B cell (primary cell): ENCODE measurements around the gene ALAD. TPM values are rescaled to one million over a fixed set of nuclear protein-coding genes. Genes with fewer than 3 reads are reported as not detected.

Experiments
- ATAC-seq: fragments of 200-7000 bp; cut with Tn5 transposase; one replicate; pipeline ENCODE4 v1.10.0; 2021; ENCODE audit warnings: low read depth, mild to moderate bottlenecking, moderate number of reproducible peaks, moderate library complexity
- CTCF ChIA-PET: fragments of 350-600 bp; sonication (Branson Sonifier 250); formaldehyde crosslinking; loops from one replicate; lab custom pipeline; 2021; ENCODE audit warnings: antibody characterized with exemption, inconsistent platforms; lab: Charles Lee
- POLR2A ChIA-PET: fragments of 350-600 bp; sonication (Branson Sonifier 250); formaldehyde crosslinking; loops from one replicate; lab custom pipeline; 2021; ENCODE audit warnings: antibody characterized with exemption; lab: Charles Lee
- DNase-seq: peaks from one replicate; pipeline ENCODE4 v3.0.0; 2013
- H2AFZ ChIP-seq: 2 replicates; pipeline ENCODE4 v1.6.1; 2012; ENCODE audit warnings: mild to moderate bottlenecking, low read depth, low read length; ENCODE audit not compliant: insufficient read depth, poor library complexity, severe bottlenecking
- H3K27ac ChIP-seq, 2 donors: 1 replicate in 1 of 2; 2 replicates in 1 of 2; pipeline ENCODE4 v1.5.1; 2012 to 2013; ENCODE audit warnings: low read length in 2 of 2, mild to moderate bottlenecking in 2 of 2, moderate library complexity in 1 of 2
- H3K27me3 ChIP-seq, 4 experiments: fragments of 200-600 bp in 1 of 4; sonication (generic) in 1 of 4; replicated peaks in 1 of 4; 1 replicate in 2 of 4; 2 replicates in 2 of 4; pipeline versions ENCODE4 v1.6.1 to v1.7.0; 2013 to 2016; ENCODE audit warnings: low read length in 3 of 4, mild to moderate bottlenecking in 2 of 4, mixed read lengths in 1 of 4, moderate library complexity in 1 of 4; ENCODE audit not compliant: insufficient read depth in 4 of 4, control insufficient read depth in 3 of 4; ENCODE audit errors: control extremely low read depth in 1 of 4
- H3K36me3 ChIP-seq, 2 experiments: replicated peaks in 1 of 2; 1 replicate in 1 of 2; 2 replicates in 1 of 2; pipeline versions ENCODE4 v1.6.1 to v1.7.1; 2013; ENCODE audit warnings: low read length in 1 of 2; ENCODE audit not compliant: insufficient read depth in 2 of 2, control insufficient read depth in 1 of 2; ENCODE audit errors: control extremely low read depth in 1 of 2, extremely low read depth in 1 of 2
- H3K4me1 ChIP-seq, 2 donors: fragments of 200-600 bp in 1 of 2; sonication (generic) in 1 of 2; 1 replicate in 1 of 2; 2 replicates in 1 of 2; pipeline versions ENCODE4 v1.5.1 to v1.6.1; 2013 to 2017; ENCODE audit warnings: low read length in 2 of 2; ENCODE audit not compliant: control insufficient read depth in 2 of 2, insufficient read depth in 2 of 2
- H3K4me2 ChIP-seq: replicated peaks from 2 replicates; pipeline ENCODE3; 2012; ENCODE audit warnings: mild to moderate bottlenecking, low read depth, low read length; ENCODE audit not compliant: poor library complexity, severe bottlenecking
- H3K4me3 ChIP-seq, 5 experiments: fragments of 200-600 bp in 1 of 5; sonication (generic) in 1 of 5; 1 replicate in 3 of 5; 2 replicates in 2 of 5; pipeline versions ENCODE4 v1.5.1 to v1.7.0; 2011 to 2016; ENCODE audit warnings: low read length in 4 of 5, mild to moderate bottlenecking in 4 of 5, low read depth in 2 of 5, control low read depth in 1 of 5, moderate library complexity in 1 of 5; ENCODE audit not compliant: insufficient read depth in 1 of 5; ENCODE audit errors: control extremely low read depth in 1 of 5, extremely low read depth in 1 of 5
- H3K79me2 ChIP-seq: fragments of 200-600 bp; sonication (generic); one replicate; pipeline ENCODE4 v1.6.0; 2016; ENCODE audit warnings: low read length; ENCODE audit not compliant: control insufficient read depth, insufficient read depth
- H3K9ac ChIP-seq: fragments of 200-600 bp; sonication (generic); 2 replicates; pipeline ENCODE4 v1.6.1; 2017; ENCODE audit warnings: mild to moderate bottlenecking, low read length, moderate library complexity
- H3K9me3 ChIP-seq, 3 donors: one replicate each; pipeline versions ENCODE4 v1.6.1 to v1.7.1; 2013; ENCODE audit warnings: low read length in 2 of 3; ENCODE audit not compliant: control insufficient read depth in 2 of 3, insufficient read depth in 1 of 3; ENCODE audit errors: control extremely low read depth in 1 of 3
- H4K20me1 ChIP-seq: 2 replicates; pipeline ENCODE4 v1.6.0; 2012; ENCODE audit warnings: mild to moderate bottlenecking, low read length; ENCODE audit not compliant: insufficient read depth, control insufficient read depth, poor library complexity, severe bottlenecking
- H3K27ac Mint-ChIP-seq: one replicate; pipeline ENCODE4 v1.8.0; 2021; ENCODE audit warnings: mixed read lengths
- H3K27me3 Mint-ChIP-seq: one replicate; pipeline ENCODE4 v1.8.0; 2021; ENCODE audit warnings: mixed read lengths
- H3K4me1 Mint-ChIP-seq: one replicate; pipeline ENCODE4 v1.8.0; 2021; ENCODE audit warnings: mixed read lengths
- H3K4me3 Mint-ChIP-seq: one replicate; pipeline ENCODE4 v1.8.0; 2021; ENCODE audit warnings: mixed read lengths
- H3K9me3 Mint-ChIP-seq: one replicate; pipeline ENCODE4 v1.8.0; 2022; ENCODE audit warnings: mixed read lengths; ENCODE audit not compliant: insufficient read depth
- CTCF ChIP-seq: fragments of 200-600 bp; IDR thresholded peaks from one replicate; pipeline ENCODE4 v1.8.0; 2022; ENCODE audit warnings: antibody characterized with exemption, mild to moderate bottlenecking
- EZH2 ChIP-seq: IDR thresholded peaks from 2 replicates; pipeline ENCODE4 v1.6.1; 2012; ENCODE audit warnings: borderline replicate concordance, low read depth, mild to moderate bottlenecking, moderate library complexity, low read length; ENCODE audit not compliant: insufficient read depth, poor library complexity, severe bottlenecking
- WGBS: methylation state at CpG from one replicate; pipeline ENCODE4 v1.1.5; 2013; ENCODE audit warnings: missing lambda C conversion rate; ENCODE audit not compliant: insufficient coverage; 5-methylcytosine and 5-hydroxymethylcytosine counted together
- intact Hi-C: fragments of 100-400 bp; cut with micrococcal nuclease; formaldehyde crosslinking; loops from one replicate; pipeline ENCODE4 v1.10.0; 2022
- polyA plus RNA-seq: library from polyadenylated mRNA; depleted of rRNA; stranded (reverse); fragments of >200 nt; gene quantifications from 2 replicates; pipeline ENCODE4 v1.2.3, GENCODE V29; 2012
- total RNA-seq, 2 donors: library from RNA; stranded (reverse); fragments of 120-200 nt in 1 of 2; gene quantifications; 1 replicate in 1 of 2; 2 replicates in 1 of 2; pipeline versions ENCODE4 v1.2.3 to v1.2.4, GENCODE V29; 2013 to 2022

The ALAD gene
- total and polyA plus RNA-seq, 2 donors (not counting 1 experiment from before 2014, with no cell fraction given), result 22.0 to 39.8 TPM

GRCh38 chr9:113340011-113340699 is 60.9 kb downstream of the ALAD start, which contains the start of gene WDR31:
WDR31 (minus strand) TSS chr9:113340275; CDS start chr9:113332022, 8,253 bp downstream.
- 1% methylated on average over 46 of the region's 46 CpGs for WGBS
- H3K79me2 ChIP-seq, result no peaks in the 10 kb centered on the region
- intact Hi-C loops, result loop anchor here (1.0 to 2.0 kb wide), 6 partner anchors 11 to 242 kb away; partner anchors contain the start of genes ALAD, C9orf43, CDC26 and HDHD3
- Mint-ChIP-seq H3K27ac (peak within 1 kb of the TSS; percentile 84), H3K9me3 (no peaks in the 10 kb centered on the region), H3K4me3 (peak within 1 kb of the TSS; percentile 90), H3K4me1 (peaks cover 16% of the 10 kb centered on the region), H3K27me3 (peaks cover 8% of the 10 kb centered on the region)
- peak within 1 kb of the TSS; percentile 42 to 85 (median 73) for H3K4me3 ChIP-seq
- no peaks in the 10 kb centered on the region for H4K20me1 ChIP-seq
- H3K36me3 ChIP-seq, result no peaks in the 10 kb centered on the region
- H3K9me3 ChIP-seq, result no peaks in the 10 kb centered on the region
- H3K27me3 ChIP-seq, result no peaks in the 10 kb centered on the region
- peak within 1 kb of the TSS in 1 of 2 donors; percentile 41 for H3K27ac ChIP-seq
- DNase-seq, result peak; percentile 84
- H3K4me1 ChIP-seq, result peaks cover 8 to 12% of the 10 kb centered on the region in 2 donors
- peak within 1 kb of the TSS; percentile 83 for H3K9ac ChIP-seq
- POLR2A ChIA-PET, result interaction anchor here (0.9 to 1.4 kb wide), 3 partner anchors 11 to 70 kb away, joined by 3 to 7 read pairs (median 5); partner anchors contain the start of genes C9orf43 and POLE3
- H3K4me2 ChIP-seq, result peak within 1 kb of the TSS; percentile 89
- no peak for TF ChIP-seq EZH2
- no peak for TF ChIP-seq CTCF
- H2AFZ ChIP-seq, result peak within 1 kb of the TSS; percentile 98
- peak; percentile 97 for ATAC-seq
- CTCF ChIA-PET, result interaction anchor here (0.7 to 1.9 kb wide), 9 partner anchors 10 to 318 kb away, joined by 3 to 17 read pairs (median 6); partner anchors contain the start of genes ALAD, BSPRY, CDC26 and POLE3

GRCh38 chr9:113337714-113338113 is 63.4 kb downstream of the ALAD start:
- ATAC-seq (no peak), DNase-seq (no peak)
- TF ChIP-seq CTCF (no peak), EZH2 (no peak)
- Histone ChIP-seq H3K4me3 (no peak overlapping the region), H3K27ac (no peak overlapping the region), H3K79me2 (no peaks in the 10 kb centered on the region), H3K4me1 (peaks cover 8 to 12% of the 10 kb centered on the region in 2 donors), H2AFZ (no peak overlapping the region), H3K27me3 (no peaks in the 10 kb centered on the region), H3K9ac (no peak overlapping the region), H3K4me2 (no peak overlapping the region), H3K9me3 (no peaks in the 10 kb centered on the region), H3K36me3 (no peaks in the 10 kb centered on the region), H4K20me1 (no peaks in the 10 kb centered on the region)
- Mint-ChIP-seq H3K9me3 (no peaks in the 10 kb centered on the region), H3K27ac (no peak overlapping the region), H3K4me1 (peaks cover 16% of the 10 kb centered on the region), H3K27me3 (peaks cover 8% of the 10 kb centered on the region), H3K4me3 (no peak overlapping the region)
- ChIA-PET POLR2A (no interaction called here), CTCF (no interaction called here)
- intact Hi-C loops, result loop anchor here (2.0 kb wide), 1 partner anchor 13 kb away; no protein-coding TSS in a partner anchor
- WGBS, result no CpG with 5 or more reads among the region's 2 CpGs
